HCT116 (cell line): ENCODE results near the gene S1PR2. TPM values are rescaled to one million over a fixed set of nuclear protein-coding genes. Genes with fewer than 3 reads are reported as not detected.

Experiments
- ATAC-seq: fragments of 200-7000 bp; cut with Tn5 transposase; 2 replicates; pipeline ENCODE4 v1.9.1; 2020; ENCODE audit warnings: mild to moderate bottlenecking, moderate library complexity
- BruUV-seq: library from RNA; stranded (reverse); fragments of 400-500 nt; replicated peaks from 2 replicates; lab custom pipeline; 2021; lab: Mats Ljungman, UMichigan
- CTCF ChIA-PET: fragments of 300-600 bp; sonication (Branson Sonifier 250); formaldehyde crosslinking; loops from one replicate; lab custom pipeline; 2021; ENCODE audit warnings: antibody characterized with exemption; lab: Charles Lee
- POLR2A ChIA-PET: fragments of 300-600, 350-600 bp; sonication (Branson Sonifier 250); formaldehyde crosslinking; loops from one replicate; lab custom pipeline; 2021; ENCODE audit warnings: antibody characterized with exemption; lab: Charles Lee
- RAD21 ChIA-PET, 2 experiments: fragments of 300-600 bp; sonication (Branson Sonifier 250); formaldehyde crosslinking; loops; one replicate each; lab custom pipeline; 2023; ENCODE audit warnings: low total read pairs in 2 of 2; ENCODE audit not compliant: uncharacterized antibody in 2 of 2, unreplicated experiment in 2 of 2, low non-redundant PET in 1 of 2; lab: Charles Lee
- DNase-seq: peaks from one replicate; pipeline ENCODE4 v3.0.0-alpha.2; 2010; ENCODE audit warnings: low read depth, low spot score
- H2AFZ ChIP-seq: fragments of 200-600 bp; shearing (Covaris generic), sonication (generic); 2 replicates; pipeline ENCODE4 v1.6.1; 2017; ENCODE audit warnings: low read depth, mixed run types, mixed read lengths, antibody characterized with exemption, low read length; ENCODE audit not compliant: poor library complexity, severe bottlenecking
- H3K27ac ChIP-seq: 2 replicates; pipeline ENCODE4 v1.5.1; 2012; ENCODE audit warnings: low read depth, low read length
- H3K27me3 ChIP-seq: fragments of 200-600 bp; sonication (generic); 2 replicates; pipeline ENCODE4 v1.6.1; 2016; ENCODE audit warnings: mixed run types, low read length, mixed read lengths; ENCODE audit not compliant: insufficient read depth
- H3K36me3 ChIP-seq, 2 experiments: fragments of 200-500 bp in 1 of 2; fragments of 200-600 bp in 1 of 2; sonication (Bioruptor generic) in 1 of 2; sonication (generic) in 1 of 2; 2 replicates each; pipeline versions ENCODE4 v1.5.1 to v1.6.1; 2014 to 2016; ENCODE audit warnings: low read length in 2 of 2, inconsistent platforms in 1 of 2, mixed read lengths in 1 of 2, mixed run types in 1 of 2; ENCODE audit not compliant: insufficient read depth in 2 of 2, control insufficient read depth in 1 of 2
- H3K4me1 ChIP-seq, 2 experiments: fragments of 200-600 bp in 1 of 2; sonication (generic) in 1 of 2; 2 replicates each; pipeline versions ENCODE4 v1.5.1 to v1.6.1; 2012 to 2017; ENCODE audit warnings: low read length in 2 of 2, inconsistent platforms in 1 of 2, mild to moderate bottlenecking in 1 of 2, mixed read lengths in 1 of 2, mixed run types in 1 of 2, moderate library complexity in 1 of 2; ENCODE audit not compliant: insufficient read depth in 2 of 2, control insufficient read depth in 1 of 2
- H3K4me2 ChIP-seq: fragments of 200-600 bp; sonication (generic); 2 replicates; pipeline ENCODE4 v1.6.1; 2017; ENCODE audit warnings: mixed run types, low read length, mixed read lengths
- H3K4me3 ChIP-seq, 2 experiments: fragments of 200-600 bp in 1 of 2; sonication (generic) in 1 of 2; replicated peaks in 1 of 2; 2 replicates each; pipeline ENCODE4 v1.5.1; 2011 to 2016; ENCODE audit warnings: low read length in 2 of 2, control low read depth in 1 of 2, low read depth in 1 of 2, mild to moderate bottlenecking in 1 of 2, mixed read lengths in 1 of 2, mixed run types in 1 of 2
- H3K79me2 ChIP-seq: fragments of 200-600 bp; sonication (generic); 2 replicates; pipeline ENCODE4 v1.6.1; 2017; ENCODE audit warnings: mild to moderate bottlenecking, mixed run types, low read length, moderate library complexity, mixed read lengths; ENCODE audit not compliant: insufficient read depth
- H3K9ac ChIP-seq: fragments of 200-600 bp; sonication (generic); 2 replicates; pipeline ENCODE4 v1.6.1; 2016; ENCODE audit warnings: low read length, mixed read lengths
- H3K9me2 ChIP-seq: fragments of 200-600 bp; sonication (generic), shearing (Covaris generic); 2 replicates; pipeline ENCODE4 v1.6.1; 2017; ENCODE audit warnings: mixed run types, mild to moderate bottlenecking, moderate library complexity; ENCODE audit not compliant: insufficient read depth
- H3K9me3 ChIP-seq, 2 experiments: fragments of 200-500 bp in 1 of 2; fragments of 200-600 bp in 1 of 2; sonication (Bioruptor generic) in 1 of 2; sonication (generic) in 1 of 2; 2 replicates each; pipeline ENCODE4 v1.6.1; 2014 to 2017; ENCODE audit warnings: low read length in 2 of 2, mixed read lengths in 2 of 2, inconsistent platforms in 1 of 2, low read depth in 1 of 2, mild to moderate bottlenecking in 1 of 2, mixed run types in 1 of 2, moderate library complexity in 1 of 2; ENCODE audit not compliant: control insufficient read depth in 1 of 2, insufficient read depth in 1 of 2
- H4K20me1 ChIP-seq: fragments of 200-600 bp; sonication (generic), shearing (Covaris generic); 2 replicates; pipeline ENCODE4 v1.6.1; 2017; ENCODE audit warnings: mixed run types, mild to moderate bottlenecking, moderate library complexity; ENCODE audit not compliant: insufficient read depth
- ATF3 ChIP-seq: IDR thresholded peaks from 2 replicates; pipeline ENCODE4 v1.6.1; 2012
- CBX3 ChIP-seq: IDR thresholded peaks from 2 replicates; pipeline ENCODE4 v1.6.1; 2012; ENCODE audit warnings: low read depth
- EGR1 ChIP-seq: IDR thresholded peaks from 2 replicates; pipeline ENCODE4 v1.6.1; 2012; ENCODE audit warnings: low read depth
- ELF1 ChIP-seq: IDR thresholded peaks from 2 replicates; pipeline ENCODE4 v1.6.1; 2012; ENCODE audit warnings: low read depth, borderline replicate concordance
- EZH2 ChIP-seq: fragments of 200-600 bp; sonication (generic); IDR thresholded peaks from 2 replicates; pipeline ENCODE4 v1.6.1; 2017; ENCODE audit warnings: antibody characterized with exemption, mixed run types
- EZH2phosphoT487 ChIP-seq: fragments of 200-600 bp; IDR thresholded peaks from 2 replicates; pipeline ENCODE4 v1.6.1; 2018; ENCODE audit warnings: antibody characterized with exemption, borderline replicate concordance
- FOSL1 ChIP-seq: IDR thresholded peaks from 2 replicates; pipeline ENCODE4 v1.6.1; 2012; ENCODE audit warnings: low read depth
- JUND ChIP-seq: IDR thresholded peaks from 2 replicates; pipeline ENCODE4 v1.6.1; 2012
- POLR2A ChIP-seq: IDR thresholded peaks from 2 replicates; pipeline ENCODE4 v1.7.0; 2011; ENCODE audit warnings: borderline replicate concordance; ENCODE audit not compliant: insufficient read depth, insufficient read length; ENCODE audit errors: extremely low read depth
- POLR2AphosphoS5 ChIP-seq: IDR thresholded peaks from 2 replicates; pipeline ENCODE4 v1.6.1; 2011; ENCODE audit warnings: mild to moderate bottlenecking, low read depth, low read length, moderate library complexity
- RAD21 ChIP-seq: IDR thresholded peaks from 2 replicates; pipeline ENCODE4 v1.6.1; 2012; ENCODE audit warnings: low read depth, mild to moderate bottlenecking
- SP1 ChIP-seq: IDR thresholded peaks from 2 replicates; pipeline ENCODE4 v1.6.1; 2012; ENCODE audit warnings: low read depth
- SRF ChIP-seq: IDR thresholded peaks from 2 replicates; pipeline ENCODE4 v1.6.1; 2012; ENCODE audit warnings: low read depth
- TCF7L2 ChIP-seq: IDR thresholded peaks from 2 replicates; pipeline ENCODE4 v1.7.0; 2011; ENCODE audit warnings: borderline replicate concordance, inconsistent platforms; ENCODE audit not compliant: insufficient read depth, insufficient read length; ENCODE audit errors: extremely low read depth
- ZBTB33 ChIP-seq: IDR thresholded peaks from 2 replicates; pipeline ENCODE4 v1.6.1; 2011; ENCODE audit warnings: mild to moderate bottlenecking, low read length, moderate library complexity; ENCODE audit not compliant: insufficient replicate concordance; ENCODE audit errors: extremely low read depth
- ZFX ChIP-seq: fragments of 450-650 bp; IDR thresholded peaks from 2 replicates; pipeline ENCODE4 v1.6.1; 2017
- ZNF274 ChIP-seq: fragments of 200-500 bp; sonication (Bioruptor generic); IDR thresholded peaks from 2 replicates; pipeline ENCODE4 v1.6.1; 2014; ENCODE audit warnings: mild to moderate bottlenecking, low read depth, low read length, inconsistent platforms
- intact Hi-C: fragments of 100-400 bp; cut with micrococcal nuclease; formaldehyde crosslinking; loops from 2 replicates; pipeline ENCODE4 v1.10.0; 2022
- total RNA-seq: library from RNA; stranded (reverse); gene quantifications from one replicate; pipeline ENCODE4 v1.2.1, GENCODE V29; 2021; ENCODE audit not compliant: unreplicated experiment
- TF ChIP-seq, protein P1 (sequence below), 3 experiments: fragments of 200-600 bp in 1 of 3; sonication (generic) in 1 of 3; IDR thresholded peaks in 2 of 3; conservative IDR thresholded peaks in 1 of 3; 2 replicates each; pipeline ENCODE4 v1.5.1; 2012 to 2017; ENCODE audit warnings: low read depth in 2 of 3, low read length in 2 of 3, antibody characterized with exemption in 1 of 3, borderline replicate concordance in 1 of 3, control low read depth in 1 of 3, mild to moderate bottlenecking in 1 of 3, mixed read lengths in 1 of 3, mixed run types in 1 of 3, moderate library complexity in 1 of 3; ENCODE audit not compliant: insufficient read depth in 1 of 3
- TF ChIP-seq, protein P2 (sequence below): IDR thresholded peaks from 2 replicates; pipeline ENCODE4 v1.6.1; 2012

Gene S1PR2
- total RNA-seq, 1 experiment from 2014 or later: 6.1 TPM

- Histone ChIP-seq H3K9ac (no peak overlapping the region), H2AFZ (no peak overlapping the region), H3K4me2 (no peak overlapping the region), H3K27ac (no peak overlapping the region), H3K4me3 (no peak overlapping the region), H3K9me2 (no peaks in the 10 kb centered on the region), H3K27me3 (no peaks in the 10 kb centered on the region), H3K36me3 (peaks cover 0 to 5% of the 10 kb centered on the region in 2 experiments; a peak in 2 of 4 replicates), H3K79me2 (no peaks in the 10 kb centered on the region), H4K20me1 (no peaks in the 10 kb centered on the region), H3K9me3 (no peaks in the 10 kb centered on the region), H3K4me1 (peaks cover 9 to 18% of the 10 kb centered on the region in 2 experiments)
- RAD21 ChIA-PET: no interaction called here
- no TSS peak for BruUV-seq
- POLR2A ChIA-PET: interaction anchor here (1.2 kb wide), 1 partner anchor 10 kb away, joined by 8 read pairs; the partner anchor contains the start of gene ICAM5
- intact Hi-C loops: no loop called here
- TF ChIP-seq SRF (no peak), ELF1 (no peak), JUND (no peak), EGR1 (no peak), POLR2AphosphoS5 (no peak), ZNF274 (no peak), TCF7L2 (no peak), ZFX (no peak), POLR2A (no peak), ZBTB33 (no peak), CBX3 (no peak), EZH2 (no peak), RAD21 (no peak), ATF3 (no peak), SP1 (no peak), EZH2phosphoT487 (no peak), FOSL1 (no peak)
- TF ChIP-seq, protein P1, sequence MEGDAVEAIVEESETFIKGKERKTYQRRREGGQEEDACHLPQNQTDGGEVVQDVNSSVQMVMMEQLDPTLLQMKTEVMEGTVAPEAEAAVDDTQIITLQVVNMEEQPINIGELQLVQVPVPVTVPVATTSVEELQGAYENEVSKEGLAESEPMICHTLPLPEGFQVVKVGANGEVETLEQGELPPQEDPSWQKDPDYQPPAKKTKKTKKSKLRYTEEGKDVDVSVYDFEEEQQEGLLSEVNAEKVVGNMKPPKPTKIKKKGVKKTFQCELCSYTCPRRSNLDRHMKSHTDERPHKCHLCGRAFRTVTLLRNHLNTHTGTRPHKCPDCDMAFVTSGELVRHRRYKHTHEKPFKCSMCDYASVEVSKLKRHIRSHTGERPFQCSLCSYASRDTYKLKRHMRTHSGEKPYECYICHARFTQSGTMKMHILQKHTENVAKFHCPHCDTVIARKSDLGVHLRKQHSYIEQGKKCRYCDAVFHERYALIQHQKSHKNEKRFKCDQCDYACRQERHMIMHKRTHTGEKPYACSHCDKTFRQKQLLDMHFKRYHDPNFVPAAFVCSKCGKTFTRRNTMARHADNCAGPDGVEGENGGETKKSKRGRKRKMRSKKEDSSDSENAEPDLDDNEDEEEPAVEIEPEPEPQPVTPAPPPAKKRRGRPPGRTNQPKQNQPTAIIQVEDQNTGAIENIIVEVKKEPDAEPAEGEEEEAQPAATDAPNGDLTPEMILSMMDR (IDR thresholded peaks at IDR 0.05 in 2 of 3, conservative IDR thresholded peaks at IDR 0.05 in 1 of 3; ENCODE audit: borderline replicate concordance in 1 of 3, insufficient read depth in 1 of 3, low read depth in 2 of 3, low read length in 2 of 3): no peak
- TF ChIP-seq, protein P2, sequence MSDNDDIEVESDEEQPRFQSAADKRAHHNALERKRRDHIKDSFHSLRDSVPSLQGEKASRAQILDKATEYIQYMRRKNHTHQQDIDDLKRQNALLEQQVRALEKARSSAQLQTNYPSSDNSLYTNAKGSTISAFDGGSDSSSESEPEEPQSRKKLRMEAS: no peak
- ATAC-seq: no peak
- CTCF ChIA-PET: interaction anchor here (0.9 to 1.7 kb wide), 4 partner anchors 9 to 109 kb away, joined by 3 to 10 read pairs (median 4); partner anchors contain the start of gene ICAM1
- DNase-seq: no peak
These were observed 48.8 kb upstream of the S1PR2 start for GRCh38 chr19:10279737-10280442.
